Activated B cell treated with CpG ODN at 0.5 μM for 24 hours (primary cell): ENCODE results near the gene TBC1D12. TPM values are rescaled to one million over a fixed set of nuclear protein-coding genes. Genes with fewer than 3 reads are reported as not detected.

Experiments
- ATAC-seq: fragments of 200-7000 bp; cut with Tn5 transposase; one replicate; pipeline ENCODE4 v1.10.0; 2021; ENCODE audit warnings: low read depth, mild to moderate bottlenecking, moderate library complexity
- CTCF ChIA-PET: fragments of 350-600 bp; sonication (Branson Sonifier 250); formaldehyde crosslinking; loops from one replicate; lab custom pipeline; 2021; ENCODE audit warnings: antibody characterized with exemption; lab: Charles Lee
- POLR2A ChIA-PET: fragments of 350-600 bp; sonication (Branson Sonifier 250); formaldehyde crosslinking; loops from one replicate; lab custom pipeline; 2021; ENCODE audit warnings: antibody characterized with exemption; lab: Charles Lee
- DNase-seq: peaks from one replicate; pipeline ENCODE4 v3.0.0; 2022
- H3K27ac Mint-ChIP-seq: one replicate; pipeline ENCODE4 v1.8.0; 2020; ENCODE audit warnings: mixed read lengths
- H3K27me3 Mint-ChIP-seq: one replicate; pipeline ENCODE4 v1.8.0; 2021; ENCODE audit warnings: mixed read lengths
- H3K36me3 Mint-ChIP-seq: one replicate; pipeline ENCODE4 v1.8.0; 2021; ENCODE audit warnings: low read depth, mixed read lengths
- H3K4me1 Mint-ChIP-seq: one replicate; pipeline ENCODE4 v1.8.0; 2021; ENCODE audit warnings: mixed read lengths
- H3K4me3 Mint-ChIP-seq: one replicate; pipeline ENCODE4 v1.8.0; 2020; ENCODE audit warnings: mild to moderate bottlenecking, mixed read lengths
- H3K9me3 Mint-ChIP-seq: one replicate; pipeline ENCODE4 v1.8.0; 2020; ENCODE audit warnings: mixed read lengths
- intact Hi-C: fragments of 100-400 bp; cut with micrococcal nuclease; formaldehyde crosslinking; loops from one replicate; pipeline ENCODE4 v1.15.1; 2024
- total RNA-seq: library from RNA; stranded (reverse); gene quantifications from 2 replicates; pipeline ENCODE4 v1.2.3, GENCODE V29; 2022
- TF ChIP-seq, protein P1 (sequence below): fragments of 200-600 bp; IDR thresholded peaks from one replicate; pipeline ENCODE4 v1.8.0; 2022; ENCODE audit warnings: antibody characterized with exemption, mild to moderate bottlenecking

The TBC1D12 gene
- total RNA-seq, 1 donor from 2014 or later = 6.1 TPM

DNA sequence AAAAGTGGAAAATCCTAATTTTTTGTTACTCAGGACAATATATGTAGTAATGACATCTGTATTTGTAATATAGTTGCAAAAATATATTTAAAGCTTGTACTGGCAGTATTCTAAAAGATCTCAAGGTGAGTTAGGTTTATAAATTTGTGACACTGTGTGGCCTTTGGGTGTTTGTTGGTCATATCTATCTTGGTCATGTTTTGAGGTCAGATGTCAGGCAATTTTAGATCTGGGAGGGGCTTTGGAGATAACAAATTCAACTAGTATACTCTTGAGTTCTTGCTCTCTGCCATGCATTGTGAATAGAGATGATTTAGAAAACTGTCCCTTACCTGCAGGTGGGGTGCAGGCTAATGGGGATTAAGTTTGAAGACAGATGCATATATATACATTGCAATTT lies 3.1 kb downstream of the TBC1D12 start:
- TF ChIP-seq, protein P1, sequence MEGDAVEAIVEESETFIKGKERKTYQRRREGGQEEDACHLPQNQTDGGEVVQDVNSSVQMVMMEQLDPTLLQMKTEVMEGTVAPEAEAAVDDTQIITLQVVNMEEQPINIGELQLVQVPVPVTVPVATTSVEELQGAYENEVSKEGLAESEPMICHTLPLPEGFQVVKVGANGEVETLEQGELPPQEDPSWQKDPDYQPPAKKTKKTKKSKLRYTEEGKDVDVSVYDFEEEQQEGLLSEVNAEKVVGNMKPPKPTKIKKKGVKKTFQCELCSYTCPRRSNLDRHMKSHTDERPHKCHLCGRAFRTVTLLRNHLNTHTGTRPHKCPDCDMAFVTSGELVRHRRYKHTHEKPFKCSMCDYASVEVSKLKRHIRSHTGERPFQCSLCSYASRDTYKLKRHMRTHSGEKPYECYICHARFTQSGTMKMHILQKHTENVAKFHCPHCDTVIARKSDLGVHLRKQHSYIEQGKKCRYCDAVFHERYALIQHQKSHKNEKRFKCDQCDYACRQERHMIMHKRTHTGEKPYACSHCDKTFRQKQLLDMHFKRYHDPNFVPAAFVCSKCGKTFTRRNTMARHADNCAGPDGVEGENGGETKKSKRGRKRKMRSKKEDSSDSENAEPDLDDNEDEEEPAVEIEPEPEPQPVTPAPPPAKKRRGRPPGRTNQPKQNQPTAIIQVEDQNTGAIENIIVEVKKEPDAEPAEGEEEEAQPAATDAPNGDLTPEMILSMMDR = no peak
- ATAC-seq (no peak), DNase-seq (no peak)
- peaks cover 6% of the 10 kb centered on the region for H3K27me3 Mint-ChIP-seq
- H3K27ac Mint-ChIP-seq = no peak overlapping the region
- H3K4me3 Mint-ChIP-seq = no peak overlapping the region
- peaks cover 16% of the 10 kb centered on the region for H3K4me1 Mint-ChIP-seq
- no peaks in the 10 kb centered on the region for H3K9me3 Mint-ChIP-seq
- H3K36me3 Mint-ChIP-seq = peaks cover 7% of the 10 kb centered on the region
- intact Hi-C loops = no loop called here
- CTCF ChIA-PET = interaction anchor here (1.3 kb wide), 1 partner anchor 39 kb away, joined by 4 read pairs; no protein-coding TSS in a partner anchor
- POLR2A ChIA-PET = no interaction called here

DNA sequence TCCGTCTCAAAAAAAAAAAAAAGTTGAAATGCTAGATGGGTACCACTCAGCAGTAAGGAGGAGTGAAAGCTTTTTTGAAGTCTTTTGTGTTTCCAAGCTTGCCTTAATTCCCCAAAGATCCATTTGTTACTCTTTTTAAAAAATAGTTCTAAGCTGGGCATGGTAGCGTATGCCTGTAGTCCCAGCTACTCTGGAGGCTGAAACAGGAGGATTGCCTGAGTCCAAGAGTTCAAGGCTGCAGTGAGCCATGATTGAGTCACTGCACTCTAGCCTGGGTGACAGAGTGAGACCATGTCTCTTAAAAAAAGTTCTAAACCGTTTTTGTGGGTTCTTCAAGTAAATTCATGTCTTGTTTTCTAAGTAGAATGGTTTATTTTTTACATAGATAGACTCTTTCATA lies 5.3 kb downstream of the TBC1D12 start:
- ChIA-PET CTCF (interaction anchor here (1.0 kb wide), 1 partner anchor 87 kb away, joined by 3 read pairs; no protein-coding TSS in a partner anchor), POLR2A (interaction anchor here (0.6 kb wide), 1 partner anchor 54 kb away, joined by 3 read pairs; no protein-coding TSS in a partner anchor)
- intact Hi-C loops = no loop called here
- DNase-seq (no peak), ATAC-seq (no peak)
- Mint-ChIP-seq H3K27ac (no peak overlapping the region), H3K4me1 (peaks cover 13% of the 10 kb centered on the region), H3K9me3 (no peaks in the 10 kb centered on the region), H3K27me3 (peaks cover 3% of the 10 kb centered on the region), H3K4me3 (no peak overlapping the region), H3K36me3 (peaks cover 4% of the 10 kb centered on the region)
- TF ChIP-seq, protein P1 = no peak

GRCh38 chr10:94409021-94409657 lies 6.8 kb downstream of the TBC1D12 start:
- H3K27ac Mint-ChIP-seq = no peak overlapping the region
- POLR2A ChIA-PET = interaction anchor here (0.7 kb wide), 1 partner anchor 33 kb away, joined by 5 read pairs; no protein-coding TSS in a partner anchor
- TF ChIP-seq, protein P1 = no peak
- H3K4me3 Mint-ChIP-seq = no peak overlapping the region
- no peaks in the 10 kb centered on the region for H3K9me3 Mint-ChIP-seq
- intact Hi-C loops = no loop called here
- DNase-seq = no peak
- ATAC-seq = no peak
- H3K36me3 Mint-ChIP-seq = no peaks in the 10 kb centered on the region
- H3K4me1 Mint-ChIP-seq = peaks cover 6% of the 10 kb centered on the region
- peaks cover 3% of the 10 kb centered on the region for H3K27me3 Mint-ChIP-seq
- CTCF ChIA-PET = no interaction called here

DNA sequence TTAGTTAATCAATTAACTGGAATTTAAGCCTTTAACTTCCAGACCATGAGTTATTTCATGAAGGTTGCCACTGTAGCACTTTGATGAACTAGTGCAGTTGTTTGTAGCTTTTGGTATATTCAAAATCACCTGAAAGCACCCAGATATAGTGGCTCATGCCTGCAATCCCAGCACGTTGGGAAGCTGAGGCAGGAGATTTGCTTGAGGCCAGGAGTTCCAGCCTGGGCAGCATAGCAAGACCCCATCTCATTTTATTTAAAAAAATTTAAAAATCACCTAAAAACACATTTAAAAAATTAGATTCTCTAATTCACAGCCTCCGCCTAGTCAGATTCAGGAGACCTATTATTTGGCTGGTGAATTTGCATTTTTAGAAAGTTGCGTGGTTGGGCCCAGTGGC lies 9.0 kb downstream of the TBC1D12 start:
- TF ChIP-seq, protein P1 = no peak
- H3K36me3 Mint-ChIP-seq = no peaks in the 10 kb centered on the region
- ATAC-seq (no peak), DNase-seq (no peak)
- no peaks in the 10 kb centered on the region for H3K27me3 Mint-ChIP-seq
- peaks cover 6% of the 10 kb centered on the region for H3K4me1 Mint-ChIP-seq
- ChIA-PET CTCF (no interaction called here), POLR2A (no interaction called here)
- H3K4me3 Mint-ChIP-seq = no peak overlapping the region
- intact Hi-C loops = no loop called here
- no peak overlapping the region for H3K27ac Mint-ChIP-seq
- no peaks in the 10 kb centered on the region for H3K9me3 Mint-ChIP-seq

GRCh38 chr10:94412449-94412848 lies 10.1 kb downstream of the TBC1D12 start:
- TF ChIP-seq, protein P1 = no peak
- Mint-ChIP-seq H3K36me3 (no peaks in the 10 kb centered on the region), H3K4me1 (peaks cover 7% of the 10 kb centered on the region), H3K4me3 (no peak overlapping the region), H3K9me3 (no peaks in the 10 kb centered on the region), H3K27me3 (no peaks in the 10 kb centered on the region), H3K27ac (no peak overlapping the region)
- ChIA-PET POLR2A (interaction anchor here (0.9 kb wide), 1 partner anchor 9 kb away, joined by 3 read pairs; no protein-coding TSS in a partner anchor), CTCF (interaction anchor here (1.1 kb wide), 1 partner anchor 11 kb away, joined by 4 read pairs; no protein-coding TSS in a partner anchor)
- ATAC-seq (no peak), DNase-seq (no peak)
- intact Hi-C loops = no loop called here
